T-helper 2 cell (primary cell): Measurements from ENCODE around the gene EBPL.
"Not testable (repeated sequence)": the region's sequence is repeated elsewhere in the genome, so short reads cannot be mapped to it uniquely, and the experiment has no call there.

ENCODE experiments used
- DNase-seq, 5 experiments: peaks; one replicate each; pipeline versions ENCODE4 v3.0.0 to v3.0.0-alpha.2; 2012 to 2022

The EBPL gene

DNA sequence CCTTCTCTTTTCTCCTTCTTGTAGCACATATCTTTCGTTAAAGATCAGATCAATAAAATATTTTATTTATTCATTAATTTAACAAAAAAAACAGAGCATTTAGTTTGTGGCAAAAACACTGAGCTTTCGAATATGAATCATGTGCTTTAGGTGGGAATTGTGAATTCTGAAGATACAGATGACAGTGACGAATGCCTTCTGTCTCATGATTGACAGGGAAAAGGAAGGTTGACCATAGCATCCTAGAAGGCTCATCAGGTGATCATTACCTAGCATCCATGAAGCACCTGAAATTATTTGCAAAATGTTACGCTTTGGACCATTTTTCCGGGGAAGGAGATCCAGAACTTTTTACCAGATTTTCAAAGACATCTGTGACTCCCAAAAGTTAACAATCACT, 59.1 kb downstream of the EBPL start:
- no peak for DNase-seq

DNA sequence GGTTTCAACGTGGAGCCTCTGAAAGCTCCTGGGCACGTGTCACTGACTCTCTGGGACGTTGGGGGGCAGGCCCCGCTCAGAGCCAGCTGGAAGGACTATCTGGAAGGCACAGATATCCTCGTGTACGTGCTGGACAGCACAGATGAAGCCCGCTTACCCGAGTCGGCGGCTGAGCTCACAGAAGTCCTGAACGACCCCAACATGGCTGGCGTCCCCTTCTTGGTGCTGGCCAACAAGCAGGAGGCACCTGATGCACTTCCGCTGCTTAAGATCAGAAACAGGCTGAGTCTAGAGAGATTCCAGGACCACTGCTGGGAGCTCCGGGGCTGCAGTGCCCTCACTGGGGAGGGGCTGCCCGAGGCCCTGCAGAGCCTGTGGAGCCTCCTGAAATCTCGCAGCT, 60.7 kb downstream of the EBPL start:
- DNase-seq = no peak

DNA sequence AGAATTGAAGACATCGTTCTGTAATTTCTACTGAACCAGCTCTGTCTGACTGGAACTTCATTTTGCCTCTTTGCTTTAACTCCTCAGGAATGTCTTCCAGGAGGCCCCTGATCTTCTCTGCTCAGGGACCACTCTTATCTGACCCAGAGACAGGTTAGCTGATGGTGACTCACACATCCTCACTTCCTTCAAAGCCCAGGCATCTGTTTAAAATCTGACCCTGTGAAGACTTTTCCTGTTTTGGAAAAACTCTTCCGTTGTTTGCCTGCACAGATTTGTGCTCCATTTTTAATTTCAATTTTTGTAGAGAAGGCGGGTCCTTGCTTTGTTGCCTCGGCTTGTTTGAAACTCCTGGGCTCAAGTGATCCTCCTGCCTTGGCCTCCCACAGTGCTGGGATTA, 61.3 kb downstream of the EBPL start:
- no peak for DNase-seq

DNA sequence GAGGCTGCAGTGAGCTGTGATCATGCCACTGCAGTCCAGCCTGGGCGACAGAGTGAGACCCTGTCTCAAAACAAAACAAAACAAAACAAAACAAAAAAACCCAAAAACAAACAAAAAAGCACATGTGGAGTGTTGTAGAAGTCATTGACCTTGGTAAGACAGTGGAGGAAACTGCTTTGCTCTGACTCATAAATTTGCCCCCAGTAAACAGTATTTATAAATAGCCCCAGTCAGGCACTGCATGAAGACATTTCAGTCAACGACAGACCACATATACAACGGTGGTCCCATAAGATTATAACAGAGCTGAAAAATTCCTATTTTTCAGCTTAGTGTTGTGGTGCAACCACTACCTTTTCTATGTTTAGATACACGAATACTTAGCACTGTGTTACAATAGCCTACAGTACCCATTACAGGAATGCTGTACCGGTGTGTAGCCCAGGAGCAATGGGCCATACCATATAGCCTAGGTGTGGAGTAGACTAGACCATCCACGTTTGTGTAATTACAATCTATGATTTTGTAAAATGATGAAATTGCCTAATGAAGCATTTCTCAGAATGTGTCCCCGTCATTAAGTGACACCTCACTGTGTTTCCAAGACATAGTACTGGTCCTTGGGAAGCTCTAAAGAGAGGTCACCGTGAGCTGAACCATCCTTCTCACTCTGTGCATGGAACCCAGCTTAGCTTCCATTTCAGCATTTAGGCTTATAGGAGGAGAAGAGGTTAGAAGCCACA, 61.9 kb downstream of the EBPL start:
- no peak for DNase-seq

DNA sequence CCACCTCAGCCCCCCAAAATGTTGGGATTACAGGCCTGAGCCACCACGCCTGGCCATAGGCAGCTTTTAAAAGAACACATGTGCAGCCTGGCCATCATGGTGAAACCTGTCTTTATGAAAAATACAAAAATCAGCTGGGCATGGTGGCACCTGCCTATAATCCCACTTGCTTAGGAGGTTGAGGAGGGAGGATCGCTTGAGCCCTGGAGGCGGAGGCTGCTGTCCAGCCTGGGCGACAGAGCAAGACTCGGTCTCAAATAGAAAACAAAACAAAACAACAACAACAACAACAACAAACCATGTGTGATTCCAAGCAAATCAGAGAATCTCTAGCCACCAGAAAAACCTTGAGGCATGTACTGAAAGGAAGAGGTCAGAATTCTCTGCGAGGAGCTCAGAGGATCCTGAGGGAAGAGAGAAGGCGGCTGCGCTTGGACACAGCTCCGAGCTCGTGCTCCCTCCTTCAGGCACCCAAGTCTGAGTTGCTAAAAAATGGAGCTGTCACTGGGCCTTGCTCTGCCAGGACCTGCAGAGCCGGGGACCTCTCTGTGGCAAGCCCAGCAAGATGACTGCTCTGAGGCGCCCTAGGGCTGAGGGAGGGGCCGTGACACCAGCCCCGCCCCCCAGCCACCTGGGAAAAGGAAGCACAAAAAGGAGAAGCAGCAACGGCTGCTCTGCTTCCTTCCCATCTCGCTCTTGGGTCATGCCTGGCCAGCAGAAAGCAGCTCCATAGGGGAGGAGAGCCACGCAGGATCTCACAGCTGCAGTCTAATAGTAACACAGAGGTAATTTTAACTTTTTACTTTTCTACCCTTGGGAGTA, 63.2 kb downstream of the EBPL start, which contains the start of gene ARL11:
ARL11 (plus strand) TSS at position 677 of the 822 bp plus-strand sequence. CDS start 1,941 bp downstream, outside the sequence.
- peak in 4 of 5 experiments; percentile 7 to 70 (median 16) for DNase-seq

DNA sequence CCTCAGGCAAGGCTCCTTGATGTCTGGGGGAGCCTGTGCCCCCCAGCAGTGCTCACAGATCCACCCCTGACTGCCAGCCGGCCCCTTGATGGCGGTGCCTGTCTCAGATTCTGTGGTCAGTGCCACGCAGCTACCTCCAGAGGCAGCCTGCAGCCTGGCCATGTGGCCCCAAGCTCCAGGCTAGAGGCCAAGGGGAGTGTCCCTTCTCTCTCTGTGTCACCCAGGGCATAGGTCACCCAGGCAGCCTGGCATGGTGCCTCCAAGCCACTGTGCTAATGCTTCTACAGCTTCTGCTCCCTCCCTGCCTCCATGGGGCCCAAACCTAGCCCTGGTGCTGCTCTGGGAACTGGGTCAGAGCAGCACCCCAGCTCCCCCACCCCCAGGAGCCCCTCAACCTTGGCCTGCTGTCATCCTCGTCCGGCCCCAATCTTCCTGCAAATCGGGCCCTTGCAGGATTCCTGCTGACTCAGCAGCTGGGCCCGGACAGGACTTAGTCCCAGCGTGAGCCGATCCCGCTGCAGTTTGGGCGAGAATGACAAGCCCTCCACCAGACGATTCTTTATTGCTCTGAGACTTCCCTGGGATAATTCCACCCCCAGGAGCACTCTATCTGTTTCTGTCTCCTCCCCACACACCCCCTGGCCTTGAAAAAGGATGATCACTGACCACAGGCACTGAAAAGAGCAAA, 65.8 kb downstream of the EBPL start:
- DNase-seq = no peak

DNA sequence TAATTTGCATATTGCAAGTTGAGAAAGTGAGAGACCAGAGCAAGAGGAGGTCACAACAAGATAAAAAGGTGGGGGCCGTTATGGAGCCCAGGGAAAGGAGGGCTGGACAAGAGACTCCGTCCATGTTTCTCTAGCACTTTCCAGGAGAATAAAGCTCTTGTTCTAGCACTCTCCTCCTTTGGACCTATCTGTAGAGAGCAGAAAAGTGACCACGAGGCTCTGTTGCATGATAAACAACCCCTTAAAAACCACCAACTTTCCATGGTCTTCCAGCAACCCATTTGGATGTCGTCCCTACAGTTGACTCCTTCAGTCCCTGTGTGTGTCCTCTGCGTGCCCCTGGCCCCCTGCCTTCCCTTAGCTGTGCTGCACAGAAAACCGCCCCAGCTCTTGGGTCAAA, 67.1 kb downstream of the EBPL start:
- no peak for DNase-seq

DNA sequence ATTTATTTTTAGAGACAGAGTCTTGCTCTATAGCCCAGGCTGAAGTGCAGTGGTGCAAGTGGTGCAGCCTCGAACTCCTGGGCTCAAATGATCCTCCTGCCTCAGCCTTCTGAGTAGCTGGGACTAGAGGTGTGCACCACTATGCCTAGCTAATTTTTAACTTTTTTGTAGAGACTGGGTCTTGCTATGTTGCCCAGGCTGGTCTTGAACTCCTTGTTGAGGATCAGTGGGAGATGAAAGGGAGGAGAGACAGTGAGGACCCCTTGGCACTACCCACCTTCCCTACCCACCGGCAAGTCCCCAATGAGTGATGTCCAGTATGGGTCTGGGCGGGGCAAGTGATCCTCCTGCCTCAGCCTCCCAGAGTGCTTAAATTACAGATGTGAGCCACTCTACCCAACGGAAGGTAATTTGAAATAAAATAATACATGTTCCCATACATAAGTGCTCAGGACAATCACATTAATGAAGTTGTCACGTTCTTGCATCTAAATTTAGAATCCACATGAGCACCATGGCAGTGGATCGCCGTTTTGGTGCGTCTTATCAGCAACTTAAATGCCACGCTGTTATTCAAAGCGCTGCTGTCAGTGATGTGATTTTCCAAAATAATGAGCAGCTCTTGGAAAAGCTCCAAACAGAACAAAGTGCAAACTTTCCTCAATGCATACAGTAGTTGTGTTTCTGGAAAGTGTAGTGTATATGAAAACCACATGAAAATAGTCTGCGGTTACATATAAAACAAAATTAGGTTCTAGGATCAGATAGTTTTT, 68.9 kb downstream of the EBPL start:
- no peak for DNase-seq

DNA sequence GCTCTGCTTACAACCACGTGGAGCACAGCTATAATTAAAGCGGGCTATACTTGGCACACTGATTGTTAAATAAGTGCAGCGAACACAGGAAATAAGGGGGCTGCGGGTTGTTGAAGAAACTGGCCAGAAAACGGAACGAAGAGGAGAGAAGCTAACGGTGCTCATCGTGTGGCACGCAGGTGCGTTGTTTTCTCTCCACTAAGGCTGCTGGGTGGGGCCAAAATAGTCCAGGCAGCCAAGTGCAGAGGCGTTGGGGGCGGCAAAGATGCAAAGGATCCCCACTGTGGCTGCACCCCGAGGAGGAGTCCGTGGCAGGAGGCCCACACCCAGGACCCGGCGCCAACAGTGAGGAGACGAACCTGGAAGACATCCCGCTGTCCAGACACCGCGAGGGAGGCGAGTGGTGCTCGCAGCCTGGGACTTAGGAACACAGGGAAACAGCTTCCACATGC, 71.1 kb downstream of the EBPL start:
- peak in 1 of 5 experiments; percentile 40 for DNase-seq

DNA sequence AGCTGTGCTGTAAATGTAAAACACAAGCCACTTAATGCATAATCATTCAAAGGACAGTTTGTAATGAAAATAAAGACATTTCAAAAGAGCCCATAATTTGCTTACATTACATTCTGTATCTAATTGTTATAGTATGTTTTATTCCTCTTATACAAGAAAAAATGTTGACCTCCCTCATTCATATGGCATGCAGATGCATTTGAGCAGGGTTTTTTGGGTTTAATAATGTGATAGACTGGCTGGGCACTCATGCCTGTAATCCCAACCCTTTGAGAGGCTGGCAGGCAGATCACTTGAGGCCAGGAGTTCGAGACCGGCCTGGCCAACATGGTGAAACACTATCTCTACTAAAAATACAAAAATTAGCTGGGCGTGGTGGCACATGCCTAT, 74.6 kb downstream of the EBPL start:
- DNase-seq = no peak

DNA sequence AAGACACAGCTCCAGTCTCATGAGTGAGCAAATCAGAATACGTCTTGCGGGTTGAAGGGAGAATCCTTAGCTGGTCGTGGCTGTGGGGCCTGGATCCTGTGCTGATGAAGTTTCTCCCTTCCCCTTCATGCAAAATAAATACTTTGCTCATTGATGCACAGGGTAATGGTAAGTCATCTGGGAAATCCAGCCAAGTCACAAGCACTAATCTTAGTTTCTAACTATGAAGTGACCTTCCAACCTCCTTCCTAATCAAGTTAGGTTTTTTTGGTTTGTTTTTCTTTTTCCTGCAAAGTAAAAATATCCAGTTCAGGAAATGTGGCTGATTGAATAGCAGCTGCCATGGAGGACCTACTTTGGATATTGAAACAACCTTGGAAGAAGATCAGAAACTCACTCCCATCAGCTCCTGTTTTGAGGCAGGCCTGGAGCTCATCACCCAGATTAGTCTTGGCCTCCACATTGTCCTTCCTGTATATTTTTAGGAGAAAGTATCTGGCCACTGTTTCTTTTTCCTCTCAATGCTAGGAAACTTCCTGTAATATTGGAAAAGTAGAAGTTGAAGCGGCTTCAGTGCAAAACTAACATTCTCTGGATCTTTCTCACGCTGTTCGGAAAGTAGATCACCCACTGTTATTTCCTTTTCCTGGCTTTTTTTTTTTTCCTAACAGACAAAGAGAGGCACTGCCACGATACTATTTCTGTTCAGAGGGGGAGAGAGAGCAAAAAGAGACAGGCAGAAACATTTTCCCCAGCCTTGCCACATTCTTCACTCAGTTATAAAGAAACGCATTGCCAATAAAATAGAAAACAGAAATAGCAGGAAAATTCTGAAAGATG, 75.2 kb downstream of the EBPL start:
- no peak for DNase-seq

DNA sequence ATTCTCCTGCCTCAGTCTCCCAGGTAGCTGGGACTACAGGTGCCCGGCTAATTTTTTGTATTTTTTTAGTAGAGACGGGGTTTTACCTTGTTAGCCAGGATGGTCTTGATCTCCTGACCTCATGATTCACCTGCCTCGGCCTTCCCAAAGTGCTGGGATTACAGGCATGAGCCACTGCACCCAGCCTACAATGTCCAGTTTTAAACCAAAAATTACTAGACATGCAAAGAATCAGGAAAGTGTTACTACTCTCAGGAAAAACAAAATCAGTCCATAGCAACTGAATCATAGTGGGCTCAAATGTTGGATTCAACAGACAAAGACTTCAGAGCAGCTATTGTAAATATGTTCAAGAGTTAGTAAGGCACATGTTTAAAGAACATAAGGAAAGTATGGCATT, 79.2 kb downstream of the EBPL start:
- DNase-seq = not testable (repeated sequence)
